GM12801 (cell line): ENCODE measurements around the gene OTUD7B.

Experiments used
- CTCF ChIP-seq: IDR thresholded peaks from one replicate; pipeline ENCODE4 v1.5.1; 2011; ENCODE audit warnings: control low read depth; ENCODE audit not compliant: insufficient read length; ENCODE audit errors: extremely low read depth

The OTUD7B gene

GRCh38 chr1:149916193-149916897 is 94.2 kb downstream of the OTUD7B start:
- no peak for TF ChIP-seq CTCF

DNA sequence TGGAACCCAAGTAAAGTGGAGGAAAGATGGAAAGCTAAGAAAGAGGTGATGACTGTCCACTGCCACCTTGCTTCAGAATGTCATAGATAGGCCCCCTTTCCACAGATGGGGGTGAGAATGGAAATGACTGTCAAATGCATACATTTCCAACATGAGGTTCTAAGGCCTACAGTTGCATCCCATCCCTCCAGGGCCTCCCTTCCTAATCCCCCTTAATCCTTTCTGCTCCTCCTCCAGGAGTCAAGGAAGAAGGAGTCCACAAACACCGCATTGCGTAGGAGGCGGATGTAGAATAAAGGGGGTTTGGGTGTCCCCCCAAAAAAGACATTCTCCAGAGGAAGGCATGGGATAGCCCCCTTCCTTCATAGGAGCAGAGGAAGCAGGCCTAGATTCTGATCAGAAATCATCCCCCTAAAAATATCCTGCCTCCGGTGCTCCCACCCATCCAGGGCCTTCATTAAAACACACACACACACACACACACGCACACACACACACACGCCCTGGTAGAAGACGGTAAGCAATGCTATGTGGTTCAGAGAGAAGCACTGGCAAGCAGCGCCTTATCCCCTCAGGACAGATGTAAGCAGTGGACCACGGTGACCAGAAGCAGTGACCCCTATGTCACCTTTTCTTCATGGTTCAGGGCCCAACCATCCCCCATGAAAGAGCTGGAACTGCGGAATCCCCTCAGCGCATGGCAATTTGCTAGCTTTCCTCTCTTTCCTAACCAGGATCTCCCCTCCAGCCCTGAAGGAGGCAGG is 94.9 kb downstream of the OTUD7B start:
- TF ChIP-seq CTCF = no peak

DNA sequence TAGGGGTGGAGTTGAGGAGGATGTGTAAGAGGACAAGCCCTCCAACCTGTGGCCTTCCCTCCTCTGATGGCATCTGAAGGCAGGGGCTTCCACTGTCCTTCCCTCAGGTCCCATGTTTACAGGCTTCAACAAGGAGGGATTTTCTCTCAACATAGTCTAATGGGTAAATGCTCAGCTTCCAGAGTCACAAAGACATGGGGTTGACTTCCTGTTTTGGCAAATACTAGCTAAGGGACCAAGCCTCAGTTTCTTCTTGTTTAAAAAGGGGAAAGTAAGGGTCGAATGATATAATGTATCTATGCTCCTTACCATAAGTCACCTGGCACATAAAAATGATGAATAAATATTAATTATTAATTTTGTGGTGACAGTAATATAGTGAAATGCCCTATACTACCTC is 96.0 kb downstream of the OTUD7B start:
- no peak for TF ChIP-seq CTCF

GRCh38 chr1:149906570-149907075 is 103.9 kb downstream of the OTUD7B start:
- no peak for TF ChIP-seq CTCF

GRCh38 chr1:149903836-149904491 is 106.6 kb downstream of the OTUD7B start:
- no peak for TF ChIP-seq CTCF

GRCh38 chr1:149899460-149900284 is 110.9 kb downstream of the OTUD7B start, which contains the start of gene BOLA1:
Gene BOLA1 (plus strand): TSS chr1:149899568. CDS start chr1:149900060, 492 bp downstream.
- TF ChIP-seq CTCF = no peak

GRCh38 chr1:149896575-149896974 is 114.0 kb downstream of the OTUD7B start:
- TF ChIP-seq CTCF = no peak
